Hematopoietic multipotent progenitor cell (in vitro differentiated cells): ENCODE results near the gene ARHGDIA. TPM values are rescaled to one million over a fixed set of nuclear protein-coding genes. Genes with fewer than 3 reads are reported as not detected.

Experiments used
- DNase-seq, 3 donors: peaks; one replicate each; pipeline ENCODE4 v3.0.0-alpha.2; 2011 to 2015; ENCODE audit warnings: low read depth in 2 of 3, low spot score in 2 of 3
- total RNA-seq: library from RNA; depleted of rRNA; stranded (reverse); fragments of >200 nt; gene quantifications from one replicate; pipeline ENCODE4 v1.2.3, GENCODE V29; 2012

Gene ARHGDIA
- total RNA-seq, 1 donor: 206 TPM

- no peak for DNase-seq
Observed at GRCh38 chr17:81888988-81889595, 18.0 kb upstream of the ARHGDIA start.

GRCh38 chr17:81888105-81888987, 17.2 kb upstream of the ARHGDIA start:
- DNase-seq: no peak

- DNase-seq: no peak
Observed at GRCh38 chr17:81885869-81886548, 14.9 kb upstream of the ARHGDIA start.

GRCh38 chr17:81885454-81885853, 14.3 kb upstream of the ARHGDIA start:
- DNase-seq: no peak

- no peak for DNase-seq
Observed at GRCh38 chr17:81884968-81885367, 13.8 kb upstream of the ARHGDIA start.

- no peak for DNase-seq
Observed at GRCh38 chr17:81884520-81884919, 13.4 kb upstream of the ARHGDIA start.

- DNase-seq: no peak
Observed at GRCh38 chr17:81879121-81879520, 8.0 kb upstream of the ARHGDIA start.

- no peak for DNase-seq
Observed at GRCh38 chr17:81878294-81878693, 7.2 kb upstream of the ARHGDIA start.

GRCh38 chr17:81877569-81877968, 6.4 kb upstream of the ARHGDIA start:
- no peak for DNase-seq

GRCh38 chr17:81871387-81872230, 472 bp upstream of the ARHGDIA start:
- peak; percentile 91 to 93 (median 92) for DNase-seq

- peak in 1 of 3 donors; percentile 44 for DNase-seq
Observed at GRCh38 chr17:81870131-81870980, 781 bp downstream of the ARHGDIA start.

- peak in 2 of 3 donors; percentile 48 to 50 for DNase-seq
Observed at GRCh38 chr17:81869221-81870130, 1.7 kb downstream of the ARHGDIA start.

GRCh38 chr17:81868674-81869220, 2.4 kb downstream of the ARHGDIA start:
- DNase-seq: no peak

- no peak for DNase-seq
Observed at GRCh38 chr17:81867991-81868673, 3.0 kb downstream of the ARHGDIA start.

GRCh38 chr17:81867170-81867990, 3.8 kb downstream of the ARHGDIA start:
- peak in 1 of 3 donors; percentile 60 for DNase-seq

GRCh38 chr17:81866440-81867169, 4.5 kb downstream of the ARHGDIA start:
- DNase-seq: peak in 1 of 3 donors; percentile 14
